NCI-H69 (cell line): ENCODE results near the gene ZBTB49.

Experiments used
- DNase-seq: peaks from one replicate; lab custom pipeline; 2025; lab: John Stamatoyannopoulos, UW

Gene ZBTB49

GRCh38 chr4:4358093-4358854 is 68.2 kb downstream of the ZBTB49 start:
- peak; percentile 88 for DNase-seq

DNA sequence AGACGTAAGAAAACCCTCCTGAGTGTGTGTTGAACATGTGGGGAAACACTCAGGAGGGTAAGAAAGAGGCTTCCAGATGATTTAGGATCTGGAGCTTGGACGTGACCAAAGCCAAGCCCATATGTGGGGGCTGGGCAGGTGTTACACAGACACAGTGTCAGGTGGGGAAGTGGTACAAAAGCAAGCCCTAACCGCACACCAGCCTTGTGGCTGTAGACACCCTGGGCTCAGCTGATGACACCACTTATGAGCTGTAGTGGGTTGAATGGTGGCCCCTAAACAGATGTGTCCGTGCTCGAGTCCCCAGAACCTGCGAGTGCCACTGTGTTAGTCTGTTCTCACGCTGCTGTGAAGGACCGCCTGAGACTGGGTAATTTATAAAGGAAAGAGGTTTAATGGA is 71.8 kb downstream of the ZBTB49 start:
- DNase-seq = no peak

DNA sequence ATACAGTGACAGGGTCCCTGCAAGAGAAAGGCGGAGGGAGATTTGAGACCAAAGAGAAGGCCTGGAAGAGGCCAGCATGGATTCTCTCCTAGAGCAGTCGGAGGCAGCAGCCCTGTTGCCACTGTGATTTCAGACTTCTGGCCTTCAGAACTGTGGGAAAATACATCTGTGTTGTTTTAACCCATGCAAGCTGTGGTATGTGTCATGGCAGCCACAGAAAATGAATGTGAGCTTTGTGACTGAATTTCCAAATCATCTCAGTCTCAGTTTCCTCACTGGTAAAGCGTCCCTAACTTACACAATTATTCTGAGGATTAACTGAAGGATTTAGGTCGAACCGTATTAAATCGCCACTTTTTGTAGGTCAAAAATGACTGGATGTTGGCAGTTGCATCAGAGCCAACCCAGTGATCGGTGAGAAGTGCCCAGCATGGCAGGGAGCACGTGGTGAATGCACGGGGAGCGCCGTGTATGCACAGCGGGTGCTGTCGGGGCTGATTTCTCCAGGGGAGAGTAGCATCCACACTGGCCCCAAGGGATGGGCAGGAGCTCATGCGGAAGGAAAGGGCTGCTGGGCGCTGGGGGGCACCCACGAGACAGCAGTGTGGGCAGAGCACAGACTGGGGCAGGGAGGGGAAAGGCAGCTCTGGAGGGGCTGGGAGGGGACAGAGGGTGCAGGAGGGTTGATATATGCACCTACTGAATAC is 73.1 kb downstream of the ZBTB49 start:
- DNase-seq = no peak

DNA sequence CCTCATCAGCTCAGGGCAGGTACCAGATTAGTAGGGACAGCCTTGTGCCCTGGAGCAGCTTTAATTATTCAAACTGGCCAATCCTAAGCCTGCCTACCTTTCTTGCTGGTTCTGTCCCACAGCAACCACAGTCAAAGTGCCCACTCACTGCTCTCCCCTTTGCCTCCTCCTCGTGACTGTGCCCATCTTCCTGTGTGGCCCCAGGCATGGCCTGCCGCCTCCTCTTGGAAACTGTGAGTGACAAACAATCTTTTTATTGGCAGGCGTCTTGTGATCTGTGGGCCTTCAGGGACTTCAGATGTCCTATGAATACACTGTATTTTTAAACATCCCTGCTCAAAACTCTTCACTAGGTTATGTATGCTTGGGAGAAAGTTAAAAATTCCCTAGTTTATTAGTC is 74.0 kb downstream of the ZBTB49 start:
- DNase-seq = no peak

DNA sequence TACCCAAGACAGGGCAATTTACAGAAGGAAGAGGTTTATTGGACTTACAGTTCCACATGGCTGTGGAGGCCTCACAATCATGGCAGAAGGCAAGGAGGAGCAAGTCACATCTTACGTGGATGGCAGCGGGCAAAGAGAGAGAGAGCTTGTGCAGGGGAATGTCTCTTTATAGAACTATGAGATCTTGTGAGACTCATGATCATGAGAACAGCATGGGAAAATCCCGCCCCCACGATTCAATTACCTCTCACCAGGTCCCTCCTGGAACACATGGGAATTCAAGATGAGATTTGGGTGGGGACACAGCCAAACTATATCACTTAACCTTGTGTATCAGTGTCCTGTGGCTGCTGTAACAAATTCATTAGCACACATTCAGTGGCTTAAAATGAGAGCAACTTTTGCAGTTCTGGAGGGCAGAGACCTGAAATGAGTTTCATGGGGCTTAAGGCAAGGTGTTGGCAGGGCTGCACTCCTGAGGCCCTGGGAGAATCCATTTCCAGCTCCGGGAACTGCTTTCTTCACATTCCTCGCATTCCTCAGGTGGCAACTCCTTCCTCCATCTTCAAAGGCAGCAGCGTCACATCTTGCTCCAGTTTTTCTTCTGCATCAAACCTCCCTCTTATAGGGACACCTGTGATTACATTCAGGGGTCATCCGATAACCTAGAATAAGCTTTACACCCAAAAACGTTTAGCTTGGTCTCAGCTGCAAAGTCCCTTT is 74.6 kb downstream of the ZBTB49 start:
- no peak for DNase-seq

DNA sequence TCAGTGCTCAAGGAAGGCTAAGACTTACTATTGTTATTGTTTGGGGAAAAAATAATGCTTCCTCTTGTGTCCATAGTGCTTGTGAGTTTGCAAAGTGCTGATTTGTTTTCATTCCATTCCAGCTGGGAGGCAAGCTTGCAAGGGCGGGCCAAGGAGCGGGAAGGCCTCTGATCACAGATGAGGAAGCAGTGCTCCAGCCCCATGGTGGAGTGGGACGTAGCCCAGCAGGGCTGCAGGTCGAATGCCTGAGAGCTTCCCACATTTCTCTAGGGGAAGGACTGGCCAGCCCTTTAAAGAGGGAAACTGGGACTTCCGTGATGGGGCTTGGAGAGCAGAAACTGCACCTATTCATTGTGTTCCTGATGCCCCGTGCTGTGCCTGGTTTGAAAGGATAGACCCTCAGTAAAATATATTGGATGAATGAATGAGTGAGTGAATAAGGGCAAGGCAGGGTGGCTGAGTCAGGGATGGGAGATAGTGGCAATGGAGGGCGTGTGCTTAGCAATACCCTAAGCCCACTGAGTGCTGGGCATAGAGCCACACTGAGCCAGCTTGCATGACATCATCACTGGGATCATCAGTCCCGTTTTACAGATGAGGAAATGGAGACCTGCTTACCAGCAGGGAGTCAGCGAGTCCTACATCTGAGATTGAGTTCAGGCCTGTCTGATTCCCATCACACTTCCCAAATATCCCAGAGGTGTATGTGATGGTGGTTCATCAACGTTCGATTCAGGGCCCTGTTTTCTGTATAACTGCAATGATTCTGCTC is 78.9 kb downstream of the ZBTB49 start:
- no peak for DNase-seq
